Activated CD8-positive, alpha-beta T cell treated with anti-CD3 and anti-CD28 coated beads for 36 hours (primary cell): ENCODE data around the gene BROX. TPM values are rescaled to one million over a fixed set of nuclear protein-coding genes. Genes with fewer than 3 reads are reported as not detected.

Source experiments
- ATAC-seq: fragments of 200-7000 bp; cut with Tn5 transposase; one replicate; pipeline ENCODE4 v1.10.0; 2021; ENCODE audit warnings: mild to moderate bottlenecking, moderate library complexity
- CTCF ChIA-PET: fragments of 350-600 bp; sonication (Branson Sonifier 250); formaldehyde crosslinking; loops from one replicate; lab custom pipeline; 2021; ENCODE audit warnings: antibody characterized with exemption; lab: Charles Lee
- POLR2A ChIA-PET: fragments of 350-600 bp; sonication (Branson Sonifier 250); formaldehyde crosslinking; loops from one replicate; lab custom pipeline; 2021; ENCODE audit warnings: antibody characterized with exemption; lab: Charles Lee
- DNase-seq: peaks from one replicate; pipeline ENCODE4 v3.0.0-alpha.2; 2020
- H3K27ac Mint-ChIP-seq: one replicate; pipeline ENCODE4 v1.8.0; 2021; ENCODE audit warnings: mild to moderate bottlenecking, mixed read lengths
- H3K27me3 Mint-ChIP-seq: one replicate; pipeline ENCODE4 v1.8.0; 2021; ENCODE audit warnings: mixed read lengths
- H3K36me3 Mint-ChIP-seq: one replicate; pipeline ENCODE4 v1.8.0; 2021; ENCODE audit warnings: low read depth, mixed read lengths
- H3K4me1 Mint-ChIP-seq: one replicate; pipeline ENCODE4 v1.8.0; 2021; ENCODE audit warnings: low read depth, mixed read lengths
- H3K4me3 Mint-ChIP-seq: one replicate; pipeline ENCODE4 v1.8.0; 2021; ENCODE audit warnings: mild to moderate bottlenecking, moderate library complexity, mixed read lengths
- H3K9me3 Mint-ChIP-seq: one replicate; pipeline ENCODE4 v1.8.0; 2021; ENCODE audit warnings: mixed read lengths
- CTCF ChIP-seq: fragments of 200-600 bp; IDR thresholded peaks from one replicate; pipeline ENCODE4 v1.8.0; 2022; ENCODE audit warnings: antibody characterized with exemption, mild to moderate bottlenecking
- intact Hi-C: fragments of 100-400 bp; cut with micrococcal nuclease; formaldehyde crosslinking; loops from one replicate; pipeline ENCODE4 v1.10.0; 2022
- total RNA-seq, 2 experiments: library from RNA; stranded (reverse); gene quantifications; one replicate each; pipeline ENCODE4 v1.2.3, GENCODE V29; 2021

BROX gene
- total RNA-seq, 2 experiments from 2014 or later, result 25.7 to 32.8 TPM

DNA sequence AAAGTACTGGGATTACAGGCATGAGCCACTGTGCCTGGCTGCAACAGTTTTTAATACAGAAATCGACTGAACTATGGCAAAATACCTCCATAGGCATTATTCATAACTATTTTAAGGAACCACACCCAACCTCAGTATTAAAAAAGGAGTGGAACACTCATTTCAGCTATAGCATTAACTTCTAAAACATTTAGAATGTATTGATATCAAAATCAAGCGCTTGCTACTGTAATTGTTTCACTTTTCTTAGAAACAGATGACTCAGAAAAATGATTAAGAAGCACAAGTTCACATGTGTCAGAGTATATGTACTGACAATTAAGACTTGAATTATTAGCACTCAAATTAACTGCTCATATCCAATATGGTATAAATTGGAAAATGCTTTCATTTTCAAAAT lies 15.2 kb upstream of the BROX start:
- Mint-ChIP-seq H3K9me3 (no peaks in the 10 kb centered on the region), H3K27me3 (no peaks in the 10 kb centered on the region), H3K36me3 (peaks cover 11% of the 10 kb centered on the region), H3K4me3 (no peak overlapping the region), H3K27ac (no peak overlapping the region), H3K4me1 (peaks cover 12% of the 10 kb centered on the region)
- POLR2A ChIA-PET, result interaction anchor here (1.3 kb wide), 1 partner anchor 16 kb away, joined by 3 read pairs; no protein-coding TSS in a partner anchor
- DNase-seq, result no peak
- intact Hi-C loops, result no loop called here
- TF ChIP-seq CTCF, result no peak
- CTCF ChIA-PET, result no interaction called here
- ATAC-seq, result peak; percentile 30

DNA sequence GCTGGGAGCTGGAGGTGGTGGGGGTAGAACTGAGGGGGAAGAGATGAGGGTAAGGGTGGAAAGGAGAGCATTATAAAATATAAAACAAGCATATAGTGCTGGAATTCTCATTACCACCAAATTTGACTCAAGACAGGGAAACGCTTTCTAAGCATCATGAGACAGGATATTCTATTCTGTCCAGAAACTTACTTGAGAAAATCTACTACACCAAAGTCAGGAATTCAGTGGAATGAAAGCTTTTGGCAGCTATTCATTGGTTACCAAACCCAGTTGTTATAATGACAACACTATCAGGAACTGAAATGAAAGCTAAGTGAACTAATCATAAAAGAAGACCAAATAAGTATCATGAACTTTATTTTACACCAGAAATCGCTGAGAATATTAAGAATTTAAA lies 14.5 kb upstream of the BROX start:
- Mint-ChIP-seq H3K27ac (no peak overlapping the region), H3K9me3 (no peaks in the 10 kb centered on the region), H3K4me1 (peaks cover 15% of the 10 kb centered on the region), H3K4me3 (no peak overlapping the region), H3K36me3 (peaks cover 12% of the 10 kb centered on the region), H3K27me3 (no peaks in the 10 kb centered on the region)
- ChIA-PET CTCF (no interaction called here), POLR2A (no interaction called here)
- ATAC-seq (no peak), DNase-seq (no peak)
- intact Hi-C loops, result no loop called here
- TF ChIP-seq CTCF, result no peak

DNA sequence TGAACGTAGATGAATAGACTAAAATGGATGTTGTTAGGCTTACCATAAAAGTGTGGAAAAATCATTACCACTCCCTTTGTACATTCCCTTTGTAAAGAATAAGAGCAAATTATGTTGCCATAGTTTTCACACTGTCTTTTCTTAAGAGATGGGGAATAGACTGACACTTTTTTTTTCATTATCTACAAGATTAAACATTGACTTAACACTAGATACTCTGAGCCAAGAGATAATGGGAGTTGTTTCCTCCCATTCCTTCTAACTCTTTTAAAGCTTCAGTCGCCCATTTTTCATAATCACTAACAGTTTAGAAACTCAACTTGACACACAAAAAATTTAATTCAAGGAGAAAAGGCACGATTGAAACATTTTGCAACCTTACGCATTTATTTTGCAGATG lies 10.2 kb upstream of the BROX start:
- ATAC-seq (no peak), DNase-seq (no peak)
- Mint-ChIP-seq H3K27ac (no peak overlapping the region), H3K27me3 (no peaks in the 10 kb centered on the region), H3K9me3 (peaks cover 4% of the 10 kb centered on the region), H3K36me3 (peaks cover 33% of the 10 kb centered on the region), H3K4me1 (peaks cover 33% of the 10 kb centered on the region), H3K4me3 (no peak overlapping the region)
- intact Hi-C loops, result no loop called here
- ChIA-PET POLR2A (no interaction called here), CTCF (no interaction called here)
- no peak for TF ChIP-seq CTCF

- ATAC-seq (no peak), DNase-seq (no peak)
- peaks cover 4% of the 10 kb centered on the region for H3K9me3 Mint-ChIP-seq
- H3K36me3 Mint-ChIP-seq, result peaks cover 39% of the 10 kb centered on the region
- H3K4me3 Mint-ChIP-seq, result no peak overlapping the region
- intact Hi-C loops, result no loop called here
- TF ChIP-seq CTCF, result no peak
- H3K27me3 Mint-ChIP-seq, result no peaks in the 10 kb centered on the region
- POLR2A ChIA-PET, result no interaction called here
- CTCF ChIA-PET, result interaction anchor here (1.1 kb wide), 1 partner anchor 420 kb away, joined by 3 read pairs; no protein-coding TSS in a partner anchor
- H3K27ac Mint-ChIP-seq, result no peak overlapping the region
- H3K4me1 Mint-ChIP-seq, result peaks cover 43% of the 10 kb centered on the region
Observed at GRCh38 chr1:222704260-222704659, 8.1 kb upstream of the BROX start.

DNA sequence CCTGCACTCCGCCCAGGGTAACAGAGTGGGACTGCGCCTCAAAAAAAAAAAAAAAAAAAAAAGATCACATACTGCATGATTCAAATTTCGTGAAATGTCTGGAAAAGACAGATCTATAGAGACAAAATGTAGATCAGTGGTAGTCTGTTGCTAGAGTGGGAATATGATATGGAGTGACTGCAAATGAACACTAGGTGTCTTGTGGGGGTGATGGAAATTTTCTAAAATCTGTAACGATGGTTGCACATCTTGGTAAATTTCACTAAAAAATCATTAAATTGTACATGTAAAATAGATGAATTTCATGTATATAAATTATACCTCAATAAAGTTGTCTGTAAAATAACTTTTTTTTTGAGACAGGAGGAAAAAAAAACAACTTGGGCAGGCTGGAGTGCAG lies 5.5 kb upstream of the BROX start:
- peaks cover 50% of the 10 kb centered on the region for H3K36me3 Mint-ChIP-seq
- DNase-seq, result no peak
- H3K27ac Mint-ChIP-seq, result no peak overlapping the region
- ATAC-seq, result no peak
- POLR2A ChIA-PET, result no interaction called here
- TF ChIP-seq CTCF, result no peak
- peaks cover 58% of the 10 kb centered on the region for H3K4me1 Mint-ChIP-seq
- peaks cover 4% of the 10 kb centered on the region for H3K9me3 Mint-ChIP-seq
- CTCF ChIA-PET, result interaction anchor here (0.8 kb wide), 1 partner anchor 13 kb away, joined by 3 read pairs; no protein-coding TSS in a partner anchor
- H3K27me3 Mint-ChIP-seq, result no peaks in the 10 kb centered on the region
- H3K4me3 Mint-ChIP-seq, result no peak overlapping the region
- intact Hi-C loops, result no loop called here
